Peyer's patch (tissue), 4 donors: ENCODE results near the gene ATP13A2. TPM values are rescaled to one million over a fixed set of nuclear protein-coding genes. Genes with fewer than 3 reads are reported as not detected.

ENCODE experiments used
- DNase-seq, 3 donors: peaks; one replicate each; pipeline ENCODE4 v3.0.0-alpha.2; 2017 to 2019
- H3K27ac ChIP-seq, 4 donors: fragments of 200-600 bp; sonication (generic); one replicate each; pipeline ENCODE4 v1.5.1; 2016 to 2019
- H3K27me3 ChIP-seq, 2 donors: fragments of 200-600 bp; sonication (generic); one replicate each; pipeline ENCODE4 v1.5.1; 2019
- H3K36me3 ChIP-seq, 3 donors: fragments of 200-600 bp; sonication (generic); one replicate each; pipeline ENCODE4 v1.5.1; 2016 to 2019
- H3K4me1 ChIP-seq, 4 donors: fragments of 200-600 bp; sonication (generic); one replicate each; pipeline ENCODE4 v1.5.1; 2016 to 2019
- H3K4me3 ChIP-seq, 4 donors: fragments of 200-600 bp; sonication (generic); 1 replicate in 3 of 4; 2 replicates in 1 of 4; pipeline ENCODE4 v1.5.1; 2016 to 2019; ENCODE audit warnings: mild to moderate bottlenecking in 1 of 4
- H3K9me3 ChIP-seq, 4 donors: fragments of 200-600 bp; sonication (generic); one replicate each; pipeline ENCODE4 v1.5.1; 2016 to 2019; ENCODE audit warnings: mild to moderate bottlenecking in 1 of 4
- POLR2A ChIP-seq, 2 donors: fragments of 450-650 bp; IDR thresholded peaks; one replicate each; pipeline ENCODE4 v1.5.1; 2017; ENCODE audit warnings: antibody characterized with exemption in 2 of 2, mild to moderate bottlenecking in 2 of 2, moderate library complexity in 2 of 2
- total RNA-seq, 4 donors: library from RNA; depleted of rRNA; stranded (reverse); fragments of >200 nt; gene quantifications; one replicate each; pipeline ENCODE4 v1.1.0, GENCODE V29; 2016
- TF ChIP-seq, protein P1 (sequence below), 6 experiments: fragments of 450-650 bp in 4 of 6; fragments of 200-600 bp in 2 of 6; sonication (generic) in 1 of 6; IDR thresholded peaks; one replicate each; pipeline ENCODE4 v1.5.1; 2017 to 2019; ENCODE audit warnings: antibody characterized with exemption in 6 of 6, mild to moderate bottlenecking in 3 of 6, moderate library complexity in 1 of 6

ATP13A2 gene
- total RNA-seq, 4 donors from 2014 or later = 20.6 to 58.0 (median 44.5) TPM

DNA sequence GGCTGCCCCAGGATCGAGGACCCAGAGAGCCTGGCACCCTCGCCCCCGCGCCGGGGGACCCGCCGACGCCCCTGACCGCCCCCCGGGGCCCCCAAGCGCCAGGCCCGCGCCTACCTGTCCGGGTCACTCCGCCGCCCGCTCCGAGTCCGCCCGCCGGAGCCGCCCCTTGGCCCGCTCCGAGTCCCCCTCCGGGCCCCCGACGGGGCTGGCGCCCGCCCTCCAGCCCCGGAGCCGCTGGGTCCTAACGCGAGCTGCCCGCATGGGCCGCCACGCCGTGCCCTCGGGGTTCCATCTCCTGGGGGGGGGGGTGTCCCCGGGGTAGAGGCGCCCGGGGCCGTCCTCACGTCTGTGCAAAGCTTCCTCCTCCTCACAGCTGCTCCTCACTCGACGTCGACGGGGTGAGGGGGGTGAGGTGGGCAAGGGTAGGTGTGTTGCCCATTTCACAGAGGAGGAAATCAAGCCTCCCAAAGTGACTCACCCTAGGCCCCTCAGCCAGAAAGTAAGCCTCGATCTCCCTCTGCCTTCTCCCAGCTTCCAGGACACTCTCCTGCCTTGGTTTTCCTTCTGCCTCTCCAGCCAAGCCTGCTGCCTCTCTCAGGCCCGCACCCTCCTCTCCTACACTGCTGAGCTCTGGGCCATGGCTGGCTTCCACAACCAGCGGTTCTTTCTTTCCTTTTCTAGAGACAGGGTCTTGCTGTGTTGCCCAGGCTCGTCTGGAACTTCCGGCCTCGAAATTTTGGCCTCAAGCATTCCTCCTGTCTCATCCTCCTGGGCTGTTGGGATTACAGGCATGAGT is 31.1 kb downstream of the ATP13A2 start, which contains the start of gene MFAP2:
Gene MFAP2, minus strand, starts transcription at position 148 of the 796 bp plus-strand sequence. CDS start 2,347 bp downstream, outside the sequence.
- Histone ChIP-seq H3K36me3 (no peaks in the 10 kb centered on the region), H3K4me3 (peak within 1 kb of the TSS; percentile 33 to 56 (median 42)), H3K27ac (peak within 1 kb of the TSS in 3 of 4 donors; percentile 26 to 66 (median 44)), H3K4me1 (peaks cover 0 to 28% (median 0%) of the 10 kb centered on the region in 4 donors), H3K27me3 (no peaks in the 10 kb centered on the region), H3K9me3 (no peaks in the 10 kb centered on the region)
- DNase-seq = no peak
- TF ChIP-seq POLR2A (IDR thresholded peaks at IDR 0.05) = no peak
- TF ChIP-seq, protein P1, sequence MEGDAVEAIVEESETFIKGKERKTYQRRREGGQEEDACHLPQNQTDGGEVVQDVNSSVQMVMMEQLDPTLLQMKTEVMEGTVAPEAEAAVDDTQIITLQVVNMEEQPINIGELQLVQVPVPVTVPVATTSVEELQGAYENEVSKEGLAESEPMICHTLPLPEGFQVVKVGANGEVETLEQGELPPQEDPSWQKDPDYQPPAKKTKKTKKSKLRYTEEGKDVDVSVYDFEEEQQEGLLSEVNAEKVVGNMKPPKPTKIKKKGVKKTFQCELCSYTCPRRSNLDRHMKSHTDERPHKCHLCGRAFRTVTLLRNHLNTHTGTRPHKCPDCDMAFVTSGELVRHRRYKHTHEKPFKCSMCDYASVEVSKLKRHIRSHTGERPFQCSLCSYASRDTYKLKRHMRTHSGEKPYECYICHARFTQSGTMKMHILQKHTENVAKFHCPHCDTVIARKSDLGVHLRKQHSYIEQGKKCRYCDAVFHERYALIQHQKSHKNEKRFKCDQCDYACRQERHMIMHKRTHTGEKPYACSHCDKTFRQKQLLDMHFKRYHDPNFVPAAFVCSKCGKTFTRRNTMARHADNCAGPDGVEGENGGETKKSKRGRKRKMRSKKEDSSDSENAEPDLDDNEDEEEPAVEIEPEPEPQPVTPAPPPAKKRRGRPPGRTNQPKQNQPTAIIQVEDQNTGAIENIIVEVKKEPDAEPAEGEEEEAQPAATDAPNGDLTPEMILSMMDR (IDR thresholded peaks at IDR 0.05) = no peak

DNA sequence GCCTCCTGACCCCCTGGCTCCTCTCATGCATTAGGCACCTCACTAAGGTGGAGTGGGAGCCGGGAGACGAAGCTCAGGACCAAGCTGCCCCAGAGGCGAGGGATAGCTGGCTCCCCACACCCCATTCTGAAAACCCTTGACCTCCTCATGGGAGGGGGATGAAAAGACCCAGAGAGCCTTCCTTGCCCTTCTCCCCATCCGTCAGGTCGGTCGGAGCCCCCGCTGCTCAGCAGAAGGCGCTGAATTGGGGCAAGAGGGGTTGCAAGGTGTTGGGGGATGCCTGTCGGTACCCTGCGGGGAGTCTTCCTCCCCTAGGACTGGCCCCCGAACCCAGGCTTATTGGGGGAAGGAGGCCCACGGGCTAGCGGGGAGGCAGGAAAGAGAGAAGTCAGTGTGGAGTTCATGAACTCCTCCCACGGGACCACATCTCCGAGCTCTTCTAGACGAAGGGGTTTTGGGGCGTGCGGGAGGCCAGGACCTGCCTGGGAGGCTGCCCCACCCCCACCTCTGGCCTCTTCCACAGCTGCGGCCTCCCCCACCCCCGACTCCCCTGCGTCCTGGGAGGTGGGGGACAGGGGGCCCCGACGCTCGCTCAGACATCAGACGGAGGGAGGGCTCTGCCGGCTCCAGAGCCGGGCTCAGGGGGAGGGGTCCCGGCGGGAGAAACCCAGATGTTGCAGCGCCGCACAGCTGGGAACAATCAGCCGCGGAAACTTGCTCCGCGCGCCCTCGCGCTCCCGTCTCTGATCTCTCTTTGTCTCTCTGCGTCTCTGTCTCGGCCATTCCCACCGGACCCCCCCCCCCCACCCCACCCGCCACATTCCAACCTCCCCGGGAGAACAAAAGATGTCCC is 32.0 kb downstream of the ATP13A2 start:
- DNase-seq = no peak
- no peaks in the 10 kb centered on the region for H3K27me3 ChIP-seq
- H3K36me3 ChIP-seq = no peaks in the 10 kb centered on the region
- H3K27ac ChIP-seq = peak overlapping the region; percentile 26 to 66 (median 38)
- no peaks in the 10 kb centered on the region for H3K9me3 ChIP-seq
- peaks cover 0 to 28% (median 0%) of the 10 kb centered on the region in 4 donors for H3K4me1 ChIP-seq
- H3K4me3 ChIP-seq = peak overlapping the region; percentile 33 to 56 (median 42)
- TF ChIP-seq, protein P1 (IDR thresholded peaks at IDR 0.05) = no peak
- TF ChIP-seq POLR2A (IDR thresholded peaks at IDR 0.05) = no peak

DNA sequence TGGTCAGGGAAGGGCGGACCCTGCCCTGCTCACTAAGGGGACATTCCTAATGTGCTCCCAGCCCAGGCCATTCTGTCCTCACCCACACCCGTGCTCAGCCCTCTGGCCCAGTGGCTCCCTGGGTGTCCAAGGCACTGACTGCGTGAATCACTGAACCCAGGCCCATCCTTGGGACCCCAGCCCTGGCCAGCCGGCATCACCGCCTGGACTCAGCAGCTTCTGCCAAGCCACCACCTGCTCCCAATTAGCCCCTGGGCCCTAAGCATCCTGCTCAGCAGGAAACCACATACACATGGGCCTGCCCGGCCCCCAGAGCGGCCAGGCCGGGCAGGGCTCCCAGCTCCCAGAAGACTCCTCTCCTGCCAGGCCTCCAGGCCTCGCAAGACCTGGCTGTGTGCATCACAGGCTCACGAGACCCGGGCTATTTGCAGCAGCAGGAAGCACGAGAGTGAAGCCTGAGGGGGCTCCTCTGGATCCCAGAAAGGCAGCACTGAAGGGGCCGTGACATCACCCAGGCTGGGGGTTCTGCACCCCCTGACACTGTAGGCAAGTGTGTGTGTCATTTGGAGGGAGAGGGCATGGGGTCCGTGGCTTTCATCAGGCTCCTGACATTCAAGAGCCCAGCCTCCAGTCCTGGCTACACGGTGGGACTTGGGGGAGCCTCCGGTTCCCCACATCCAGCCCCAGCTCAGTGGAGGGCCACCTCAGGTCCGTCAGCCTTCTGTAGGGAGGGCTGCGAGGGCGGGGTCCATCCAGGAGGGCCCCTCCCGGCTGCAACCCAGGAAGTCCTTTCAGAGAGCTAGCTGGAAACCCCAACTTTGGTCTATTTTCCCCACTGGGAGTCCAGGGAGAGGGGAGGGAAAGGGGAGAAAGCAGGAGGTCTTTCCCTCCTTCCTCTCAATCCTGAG is 32.9 kb downstream of the ATP13A2 start:
- Histone ChIP-seq H3K9me3 (no peaks in the 10 kb centered on the region), H3K36me3 (no peaks in the 10 kb centered on the region), H3K27ac (peak overlapping the region; percentile 26 to 66 (median 38)), H3K27me3 (no peaks in the 10 kb centered on the region), H3K4me3 (peak overlapping the region in 2 of 4 donors; percentile 50 to 56), H3K4me1 (peaks cover 0 to 28% (median 0%) of the 10 kb centered on the region in 4 donors)
- no peak for DNase-seq
- TF ChIP-seq, protein P1 (IDR thresholded peaks at IDR 0.05) = no peak
- TF ChIP-seq POLR2A (IDR thresholded peaks at IDR 0.05) = no peak

DNA sequence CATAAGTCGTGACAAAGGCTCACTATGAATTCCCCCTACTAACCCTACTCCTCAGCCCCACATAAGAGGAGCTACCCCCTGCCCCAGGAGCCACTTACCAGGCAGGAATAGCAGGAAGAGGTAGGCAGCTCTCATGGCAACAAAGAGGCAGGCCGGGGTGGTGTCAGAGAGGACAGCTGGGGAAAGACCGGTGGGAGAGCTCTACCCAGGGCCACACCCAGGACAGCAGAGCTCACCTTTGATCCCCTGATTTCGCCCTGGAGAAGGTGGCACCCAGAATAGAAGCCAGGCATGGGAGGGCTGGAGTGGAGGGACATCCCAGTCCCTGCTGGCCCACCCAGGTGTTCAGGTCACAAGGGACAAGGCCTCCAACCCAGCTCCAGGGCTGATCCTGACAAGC is 33.6 kb downstream of the ATP13A2 start:
- Histone ChIP-seq H3K27me3 (no peaks in the 10 kb centered on the region), H3K27ac (peak overlapping the region in 1 of 4 donors; percentile 66), H3K36me3 (no peaks in the 10 kb centered on the region), H3K4me3 (no peak overlapping the region), H3K4me1 (peaks cover 0 to 28% (median 0%) of the 10 kb centered on the region in 4 donors), H3K9me3 (no peaks in the 10 kb centered on the region)
- DNase-seq = peak in 1 of 3 donors; percentile 53
- TF ChIP-seq, protein P1 (IDR thresholded peaks at IDR 0.05) = no peak
- TF ChIP-seq POLR2A (IDR thresholded peaks at IDR 0.05) = no peak

DNA sequence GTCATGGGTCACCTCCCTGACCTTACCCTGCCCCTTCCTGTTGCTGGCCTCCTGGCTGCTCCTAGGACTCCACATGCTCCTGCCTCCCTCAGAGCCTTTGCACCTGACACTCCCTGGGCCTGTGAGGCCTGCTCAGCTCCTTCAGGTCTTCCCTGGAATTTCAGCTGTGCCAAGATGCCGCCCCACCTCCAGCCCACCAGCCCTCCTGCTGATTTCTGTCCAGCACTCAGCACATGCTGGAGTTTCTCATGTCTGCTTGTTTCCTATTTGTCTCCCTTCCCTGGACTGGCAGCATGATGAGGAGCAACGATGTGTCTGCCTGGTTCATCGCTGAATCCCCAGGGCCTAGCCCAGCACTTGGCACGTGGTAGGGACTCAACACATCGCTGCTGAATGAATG is 34.4 kb downstream of the ATP13A2 start:
- no peak for DNase-seq
- Histone ChIP-seq H3K4me1 (peaks cover 0 to 28% (median 0%) of the 10 kb centered on the region in 4 donors), H3K27ac (no peak overlapping the region), H3K36me3 (no peaks in the 10 kb centered on the region), H3K27me3 (no peaks in the 10 kb centered on the region), H3K9me3 (no peaks in the 10 kb centered on the region), H3K4me3 (no peak overlapping the region)
- no peak for TF ChIP-seq POLR2A (IDR thresholded peaks at IDR 0.05)
- TF ChIP-seq, protein P1 (IDR thresholded peaks at IDR 0.05) = no peak
